NCI-H446 treated with DMSO at 0.1 percent for 48 hours (cell line): Measurements from ENCODE around the gene TRMT2A.

Experiments used
- DNase-seq: peaks from one replicate; lab custom pipeline; 2025; lab: John Stamatoyannopoulos, UW

TRMT2A gene

GRCh38 chr22:20135265-20135664 is 18.2 kb upstream of the TRMT2A start:
- no peak for DNase-seq

GRCh38 chr22:20133930-20134549 is 17.0 kb upstream of the TRMT2A start:
- no peak for DNase-seq

GRCh38 chr22:20132686-20133246 is 15.7 kb upstream of the TRMT2A start:
- DNase-seq, result no peak

GRCh38 chr22:20131859-20132685 is 15.0 kb upstream of the TRMT2A start:
- DNase-seq, result no peak

- no peak for DNase-seq
Observed at GRCh38 chr22:20131597-20131858, 14.5 kb upstream of the TRMT2A start, which contains the start of gene ZDHHC8. TSS of gene ZDHHC8 (plus strand) at chr22:20131804. CDS start at chr22:20131948, 144 bp downstream.

GRCh38 chr22:20130731-20131596 is 13.9 kb upstream of the TRMT2A start:
- DNase-seq, result peak; percentile 19

- no peak for DNase-seq
Observed at GRCh38 chr22:20130319-20130718, 13.3 kb upstream of the TRMT2A start.

- no peak for DNase-seq
Observed at GRCh38 chr22:20129747-20130014, 12.7 kb upstream of the TRMT2A start.

GRCh38 chr22:20128902-20129746 is 12.1 kb upstream of the TRMT2A start:
- DNase-seq, result no peak

GRCh38 chr22:20128619-20128901 is 11.5 kb upstream of the TRMT2A start:
- DNase-seq, result no peak

GRCh38 chr22:20127869-20128618 is 11.0 kb upstream of the TRMT2A start:
- no peak for DNase-seq

- DNase-seq, result no peak
Observed at GRCh38 chr22:20127318-20127868, 10.4 kb upstream of the TRMT2A start.

GRCh38 chr22:20126284-20127029 is 9.4 kb upstream of the TRMT2A start:
- DNase-seq, result no peak

GRCh38 chr22:20125201-20126174 is 8.5 kb upstream of the TRMT2A start:
- DNase-seq, result no peak

- no peak for DNase-seq
Observed at GRCh38 chr22:20124083-20124787, 7.2 kb upstream of the TRMT2A start.

GRCh38 chr22:20123366-20124082 is 6.5 kb upstream of the TRMT2A start:
- no peak for DNase-seq

- DNase-seq, result no peak
Observed at GRCh38 chr22:20121856-20122415, 4.9 kb upstream of the TRMT2A start.
